ENCODE measurements around the gene MAML3.

MAML3 gene

DNA sequence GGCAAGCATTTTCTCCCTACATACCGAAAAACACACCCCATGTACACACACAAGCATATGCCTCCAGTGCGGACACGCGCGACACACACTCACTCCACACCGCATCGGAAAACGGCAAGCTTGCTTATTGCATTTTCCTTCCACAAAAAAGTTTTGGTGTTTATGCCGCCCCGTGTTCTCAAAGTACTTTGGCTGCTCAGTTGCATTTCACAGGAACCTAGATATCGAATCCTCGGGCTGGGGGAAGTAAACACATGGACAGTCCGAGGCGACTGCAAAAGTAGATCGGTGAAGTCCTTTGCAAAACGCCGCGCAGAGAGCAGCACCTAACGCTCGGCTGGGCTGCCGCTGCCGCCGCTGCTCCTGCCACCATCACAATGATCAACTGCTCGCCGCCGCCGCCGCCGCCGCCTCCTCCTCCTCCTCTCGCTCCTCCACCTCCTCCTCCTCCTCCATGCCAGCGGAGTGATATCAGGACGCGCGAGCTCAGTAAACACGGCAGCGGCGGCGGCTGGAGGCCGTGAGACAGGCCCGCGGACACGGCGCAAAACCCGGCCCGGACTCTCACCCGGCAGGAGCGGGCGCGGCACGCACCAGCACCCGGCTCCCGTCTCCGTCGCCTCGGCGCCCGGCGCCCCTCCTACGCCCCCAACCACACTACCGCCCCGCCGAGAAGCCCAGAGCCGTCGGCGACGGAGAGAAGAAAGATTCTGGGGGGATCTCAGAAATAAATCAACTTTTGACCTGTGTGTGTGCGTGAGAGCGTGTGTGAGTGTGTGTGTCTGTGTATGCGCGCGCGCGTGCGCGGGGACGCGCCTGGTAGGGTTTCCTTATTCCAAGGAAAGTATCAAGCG, at the start of gene MAML3:
MAML3 (minus strand) TSS at position 467 of the 854 bp plus-strand sequence. CDS start 857 bp downstream, outside the sequence.
- no peak for FAIRE-seq

DNA sequence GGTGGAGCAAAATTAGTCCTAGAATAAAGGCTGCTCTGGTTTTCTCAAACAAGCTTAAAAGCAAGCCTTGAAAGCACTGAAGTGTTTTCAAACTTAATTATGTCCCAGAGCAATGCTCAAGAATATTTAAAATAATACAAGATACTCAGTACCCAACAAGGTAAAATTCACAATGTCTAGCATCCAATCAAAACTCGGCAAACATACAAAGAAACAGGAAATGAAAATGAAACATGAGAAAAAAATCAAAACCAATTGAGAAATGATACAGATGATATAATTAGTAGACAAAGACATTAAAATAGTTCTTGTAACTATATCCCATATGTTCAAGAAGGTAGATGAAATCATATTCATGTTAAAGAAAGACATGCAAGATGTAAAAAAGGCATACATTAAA, 45.0 kb upstream of the MAML3 start:
- no peak for FAIRE-seq

DNA sequence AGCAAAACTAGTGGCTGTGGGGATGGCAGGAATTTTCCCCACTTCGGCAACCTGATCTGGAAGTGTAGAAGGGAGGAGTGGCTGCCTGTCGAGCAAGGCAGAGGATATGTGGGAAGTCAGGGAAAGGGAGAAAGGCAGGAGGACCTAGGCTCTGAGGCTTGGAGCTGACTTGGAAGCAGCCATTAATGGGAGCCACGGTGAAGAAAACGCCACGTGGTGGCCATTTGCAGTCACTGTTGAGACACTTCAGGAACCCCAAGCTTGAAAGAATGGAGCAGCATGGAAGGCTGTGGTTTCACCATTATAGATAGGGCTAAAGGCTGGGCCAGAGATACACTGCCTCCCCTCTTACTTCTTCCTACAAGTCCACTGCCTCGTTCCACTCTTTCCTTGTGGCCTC, 41.8 kb upstream of the MAML3 start:
- no peak for FAIRE-seq

DNA sequence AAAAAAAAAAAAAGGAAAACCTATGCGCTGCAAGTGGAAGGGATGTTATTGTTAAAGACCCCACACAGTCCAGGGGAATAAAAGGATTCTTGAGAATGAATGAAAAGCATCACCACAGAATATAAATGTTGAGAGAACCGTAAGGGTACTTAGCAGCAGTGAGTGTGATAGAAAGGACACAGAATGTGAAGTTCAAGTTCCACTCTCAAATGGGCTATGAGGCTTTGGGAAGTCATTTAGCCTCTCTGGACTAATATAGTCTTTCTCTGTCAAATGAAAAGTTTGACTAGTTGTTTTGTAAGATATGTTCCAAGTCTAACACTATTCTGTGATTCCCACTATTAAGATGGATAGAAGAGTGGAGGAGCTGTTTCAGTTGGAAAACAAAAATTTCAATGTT, 35.8 kb upstream of the MAML3 start:
- FAIRE-seq = no peak

DNA sequence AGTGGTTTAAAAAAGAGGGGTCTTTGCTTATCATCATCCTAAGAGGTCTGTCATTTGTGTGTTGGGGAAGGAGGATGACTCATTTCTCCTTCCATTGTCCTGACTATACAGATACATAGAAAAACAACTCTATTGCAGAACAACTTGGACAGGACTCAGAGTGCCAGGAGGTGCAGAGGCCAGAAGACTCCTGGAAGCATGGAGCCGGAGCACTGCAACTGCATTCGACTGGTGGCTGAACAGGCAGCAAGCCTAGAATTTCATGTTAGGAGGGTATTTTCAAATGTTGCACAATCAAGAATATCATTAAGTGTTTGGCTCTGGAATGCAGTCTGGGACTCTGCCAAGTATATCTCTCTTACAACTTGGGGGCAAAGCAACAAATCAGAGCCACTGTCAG, 35.0 kb upstream of the MAML3 start:
- no peak for FAIRE-seq

DNA sequence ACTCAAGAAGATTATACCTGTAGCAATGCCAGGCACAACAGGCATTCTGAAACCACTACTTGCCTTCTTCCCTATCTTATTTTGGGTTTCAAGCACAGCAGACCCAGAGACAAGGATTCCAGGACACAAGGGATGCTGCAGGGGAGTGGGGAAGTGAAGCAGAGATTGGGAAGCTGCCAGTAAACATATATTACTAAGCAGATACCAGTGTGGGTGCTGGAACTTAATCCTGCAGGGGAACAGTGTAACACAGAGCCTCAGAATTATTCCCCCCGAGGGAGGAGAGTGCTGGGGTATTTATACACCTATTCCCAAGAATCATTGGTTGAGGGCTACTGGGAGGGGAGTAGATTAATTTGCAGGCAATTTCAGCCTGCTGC, 33.3 kb upstream of the MAML3 start:
- no peak for FAIRE-seq

DNA sequence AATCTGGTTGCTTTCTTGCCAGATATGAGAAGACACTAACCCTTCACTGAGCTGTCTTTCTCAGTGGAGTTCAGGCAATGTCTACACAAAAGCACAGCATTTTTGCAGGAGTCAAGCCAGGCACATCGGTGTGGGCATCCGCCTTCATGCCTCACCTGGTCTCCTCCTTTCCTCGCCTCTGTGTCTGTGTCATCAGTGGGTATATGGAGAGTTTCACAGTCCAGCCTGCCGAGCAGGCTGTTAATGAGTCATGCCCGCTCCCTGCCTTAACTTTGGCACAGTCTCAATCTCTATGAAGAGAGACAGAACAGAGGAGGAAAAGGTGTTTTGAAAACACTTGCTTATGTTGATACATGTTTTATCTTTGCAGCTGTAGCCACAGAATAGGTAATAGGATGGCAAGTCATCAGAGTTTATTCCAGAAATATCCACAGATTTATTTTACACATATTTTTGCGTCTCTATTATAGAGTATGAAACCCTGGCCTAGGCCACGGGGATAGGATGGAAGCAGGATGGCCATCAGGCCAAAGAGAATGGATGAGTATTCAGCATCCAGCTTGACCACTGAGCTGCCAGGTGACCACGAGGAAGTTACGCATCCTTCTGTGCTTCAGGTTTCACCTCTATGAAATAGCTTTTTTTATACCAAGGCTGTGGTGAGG, 32.8 kb upstream of the MAML3 start:
- no peak for FAIRE-seq

DNA sequence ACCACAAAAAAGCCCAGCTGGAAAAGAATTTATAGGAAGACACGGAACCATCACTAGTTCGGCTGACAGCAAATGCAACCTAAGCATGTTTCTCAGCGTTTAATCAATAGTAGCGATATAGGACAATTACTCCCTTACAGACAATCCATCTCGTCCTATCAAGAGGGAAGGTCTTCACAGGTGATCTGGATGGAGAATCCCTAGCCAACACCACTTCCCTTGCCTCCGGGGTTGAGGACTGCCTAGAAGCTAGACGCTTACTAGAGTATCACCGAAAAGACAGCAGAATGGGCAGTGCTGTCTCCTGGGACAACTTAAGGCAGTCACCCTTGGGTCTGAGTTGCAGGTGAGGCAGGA, 32.1 kb upstream of the MAML3 start:
- no peak for FAIRE-seq

DNA sequence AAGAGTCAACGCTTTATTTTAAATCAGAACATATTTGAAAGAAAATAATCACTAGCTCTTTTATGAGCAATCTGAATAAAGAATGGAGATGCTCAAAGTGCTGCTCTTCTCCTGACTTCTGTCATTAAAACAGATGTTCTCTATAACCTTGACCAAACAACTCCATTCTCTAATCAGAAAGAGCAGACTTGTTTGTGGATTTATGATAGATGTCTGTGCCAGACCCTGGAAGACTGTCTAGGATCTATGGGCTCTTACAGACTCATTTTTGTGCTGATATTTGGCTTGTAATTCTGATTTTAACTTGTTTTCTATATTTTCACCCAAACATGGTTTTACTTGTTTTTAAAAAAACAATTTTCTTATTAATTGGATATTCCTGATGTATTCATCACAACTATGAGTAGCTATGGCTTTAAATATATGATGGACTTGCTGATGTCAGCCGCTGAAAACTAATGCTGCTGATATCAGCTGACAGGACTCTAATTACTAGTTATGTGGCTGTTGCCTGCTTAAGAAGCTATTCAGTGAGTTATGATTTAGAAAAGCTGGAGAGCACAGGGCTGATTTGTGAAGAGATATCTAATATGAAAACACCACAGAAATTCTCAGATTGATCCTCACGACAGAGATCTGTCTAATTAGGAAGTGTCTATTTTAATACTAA, 31.6 kb upstream of the MAML3 start:
- FAIRE-seq = no peak

DNA sequence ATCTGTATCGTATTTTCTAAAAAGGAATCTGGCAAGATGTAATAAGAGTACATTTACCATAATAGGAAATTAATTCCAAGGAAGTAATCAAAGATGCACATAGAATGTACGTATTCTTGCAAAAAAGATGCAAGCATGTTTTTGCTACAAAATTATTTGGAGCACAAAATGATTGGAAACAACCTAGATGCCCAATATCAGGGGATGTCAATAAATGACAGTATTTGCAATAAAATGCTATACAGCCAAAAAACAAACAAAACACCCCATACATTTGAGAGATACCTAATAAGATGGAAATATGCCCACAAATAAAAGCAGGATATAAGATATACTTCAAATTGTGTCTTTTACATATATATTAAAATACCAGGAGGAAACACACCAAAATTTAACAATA, 29.3 kb upstream of the MAML3 start:
- FAIRE-seq = no peak

DNA sequence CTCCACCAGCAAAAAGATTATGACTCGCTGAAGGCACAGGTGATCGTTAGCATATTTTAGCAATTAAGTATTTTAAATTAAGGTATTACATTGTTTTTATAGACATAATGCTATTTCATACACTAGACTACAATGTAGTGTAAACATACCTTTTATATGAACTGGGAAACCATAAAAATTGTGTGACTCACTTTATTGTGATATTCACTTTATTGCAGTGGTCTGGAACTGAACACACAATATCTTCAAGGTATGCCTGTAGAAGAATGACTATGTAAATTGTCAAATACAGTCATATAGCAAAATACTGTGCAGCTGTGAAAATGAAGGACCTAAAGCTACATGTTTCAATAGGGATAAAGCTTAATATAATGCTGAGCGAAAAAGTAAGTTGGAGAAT, 26.6 kb upstream of the MAML3 start:
- FAIRE-seq = no peak

DNA sequence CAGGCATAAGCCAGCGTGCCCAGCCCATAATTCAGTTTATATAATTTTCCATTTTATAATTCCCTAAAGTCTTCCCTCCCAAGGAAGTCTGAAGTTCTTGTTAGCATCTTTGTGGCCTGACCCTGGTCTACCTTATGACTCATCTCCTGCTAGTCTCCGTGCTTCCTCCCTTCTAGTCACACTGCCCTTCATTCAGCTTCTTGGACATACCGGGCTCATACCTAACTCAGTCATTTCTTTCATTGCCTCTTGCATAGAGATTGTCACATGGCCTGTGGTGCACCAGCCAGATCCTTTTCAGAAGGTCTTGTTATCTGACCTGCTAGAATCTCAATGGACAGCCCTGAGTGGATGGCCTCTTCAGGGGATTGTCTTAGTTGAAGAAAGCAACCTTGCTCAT, 22.8 kb upstream of the MAML3 start:
- FAIRE-seq = no peak

DNA sequence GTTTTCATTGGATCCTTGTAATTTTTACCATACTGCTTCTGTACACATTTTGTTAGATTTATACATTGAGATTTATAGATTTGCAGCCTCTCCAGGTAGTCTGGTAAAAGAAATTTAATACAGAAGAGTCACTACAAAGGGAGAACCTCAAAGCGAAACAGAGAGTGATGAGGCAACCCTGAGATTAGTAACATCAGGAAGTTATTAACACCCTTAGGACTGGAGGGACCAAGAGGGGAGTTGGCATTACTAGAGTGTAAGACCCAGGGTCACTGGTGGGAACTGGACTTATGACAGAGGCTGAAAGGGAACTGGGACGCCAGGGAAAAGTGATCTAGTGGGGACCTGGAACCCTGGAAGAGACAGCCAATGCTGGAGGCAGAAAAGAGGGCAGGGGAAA, 20.6 kb upstream of the MAML3 start:
- FAIRE-seq = no peak

DNA sequence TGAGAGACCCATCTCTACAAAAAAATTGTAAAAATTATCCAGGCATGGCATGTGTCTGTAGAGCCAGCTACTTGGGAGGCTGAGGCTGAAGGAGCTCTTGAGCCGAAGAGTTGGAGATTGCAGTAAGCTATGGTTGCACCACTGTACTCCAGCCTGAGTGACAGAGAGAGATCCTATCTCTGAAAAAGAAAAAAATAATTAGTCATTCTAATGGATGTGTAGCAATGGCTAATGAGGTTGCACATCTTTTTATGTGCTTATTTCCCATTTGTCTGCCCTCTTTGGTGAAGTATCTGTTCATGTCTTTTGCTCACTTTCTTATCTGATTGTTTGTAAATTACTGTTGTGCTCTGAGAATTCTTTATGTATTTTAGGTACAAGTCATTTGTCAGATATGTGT, 19.0 kb upstream of the MAML3 start:
- FAIRE-seq = no peak

DNA sequence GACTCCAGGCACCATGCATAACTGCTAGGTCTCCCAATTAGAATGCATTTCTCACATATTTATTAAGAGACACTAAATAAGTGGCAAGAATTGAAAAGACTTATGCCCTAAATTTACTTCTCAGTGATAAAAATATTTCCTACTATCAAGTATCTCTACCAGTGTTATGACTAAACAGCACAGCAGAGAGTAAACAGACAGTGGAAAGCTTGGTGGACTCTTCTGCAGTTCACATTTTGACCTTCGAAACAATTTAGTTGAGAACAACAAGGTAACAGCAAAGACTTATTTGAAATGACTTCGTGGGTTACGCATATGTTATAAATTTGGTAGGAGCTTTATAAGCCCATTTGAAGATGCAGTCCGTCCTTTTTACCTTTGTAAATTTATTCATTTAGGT, 16.3 kb upstream of the MAML3 start:
- FAIRE-seq = no peak

DNA sequence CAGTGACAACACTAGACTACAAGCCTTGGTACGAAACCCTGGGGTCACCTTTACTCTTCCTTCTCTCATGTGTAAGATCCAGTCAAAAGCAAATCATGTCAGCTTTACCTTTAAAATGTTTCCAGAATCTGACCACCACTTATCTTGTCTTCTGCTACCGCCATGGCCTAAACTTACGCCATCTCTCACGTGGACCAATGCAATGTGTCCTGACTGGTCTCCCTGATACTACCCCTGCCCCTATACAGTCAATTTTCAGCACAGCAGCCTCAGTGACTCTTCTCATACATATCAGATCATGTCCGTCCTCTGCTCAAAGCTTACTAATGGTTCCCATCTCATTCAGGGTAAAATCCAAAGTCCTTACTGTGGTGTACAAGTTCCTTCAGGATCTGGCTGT, 15.0 kb upstream of the MAML3 start:
- FAIRE-seq = no peak

DNA sequence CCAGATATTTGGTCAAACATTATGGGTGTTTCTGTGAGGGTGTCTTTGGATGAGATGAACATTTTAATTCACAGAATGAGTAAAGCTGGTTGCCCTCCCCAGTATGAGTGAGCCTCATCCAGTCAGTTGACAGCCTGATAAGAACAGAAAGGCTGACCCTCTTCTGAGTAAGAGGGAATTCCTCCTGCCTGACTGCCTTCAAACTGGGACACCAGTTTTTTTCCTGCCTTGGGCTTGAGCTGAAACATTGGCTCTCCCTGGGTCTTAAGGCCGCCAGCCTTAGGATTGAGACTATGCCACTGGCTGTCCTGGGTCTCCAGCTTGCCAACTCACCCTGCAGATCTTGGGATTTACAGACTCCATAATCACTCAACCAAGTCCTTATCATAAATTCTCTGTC, 14.5 kb upstream of the MAML3 start:
- FAIRE-seq = no peak

DNA sequence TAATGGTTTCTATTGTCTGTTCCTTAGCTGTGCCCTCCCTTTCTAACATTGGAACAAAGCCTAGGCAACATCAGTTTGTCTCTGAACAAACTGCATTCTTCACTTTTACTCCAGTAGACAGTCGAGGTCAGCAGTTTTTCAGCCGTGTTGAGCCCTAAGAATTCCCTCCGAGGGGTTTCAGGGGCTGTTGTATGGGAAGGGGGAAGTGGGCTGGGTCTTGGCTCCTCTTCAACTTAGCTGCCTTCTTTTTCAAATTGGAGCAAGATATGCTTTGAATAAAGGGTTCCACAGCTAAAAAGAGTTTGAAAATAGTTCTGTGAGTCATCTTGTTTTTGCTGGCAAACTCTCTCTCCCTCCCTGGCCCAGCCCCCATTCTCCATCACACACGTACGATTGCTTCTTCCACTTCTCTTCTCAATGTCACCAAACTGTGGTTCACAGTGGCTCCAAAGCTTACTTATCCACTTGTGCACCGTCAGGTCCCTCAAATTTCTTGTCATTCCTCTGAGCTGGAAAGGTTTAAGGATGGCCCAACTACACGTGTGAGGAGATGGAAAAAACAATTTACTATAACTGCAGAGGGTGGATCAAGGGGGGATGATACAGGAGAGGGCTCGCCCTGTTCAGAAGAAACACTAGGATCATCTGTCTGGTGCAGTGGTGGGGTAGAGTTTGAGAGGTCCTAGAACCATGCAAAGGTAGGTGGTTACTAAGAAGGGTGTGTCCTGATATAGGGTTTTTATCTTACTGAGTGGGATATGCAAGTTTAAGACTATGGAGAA, 9.2 kb upstream of the MAML3 start:
- no peak for FAIRE-seq

DNA sequence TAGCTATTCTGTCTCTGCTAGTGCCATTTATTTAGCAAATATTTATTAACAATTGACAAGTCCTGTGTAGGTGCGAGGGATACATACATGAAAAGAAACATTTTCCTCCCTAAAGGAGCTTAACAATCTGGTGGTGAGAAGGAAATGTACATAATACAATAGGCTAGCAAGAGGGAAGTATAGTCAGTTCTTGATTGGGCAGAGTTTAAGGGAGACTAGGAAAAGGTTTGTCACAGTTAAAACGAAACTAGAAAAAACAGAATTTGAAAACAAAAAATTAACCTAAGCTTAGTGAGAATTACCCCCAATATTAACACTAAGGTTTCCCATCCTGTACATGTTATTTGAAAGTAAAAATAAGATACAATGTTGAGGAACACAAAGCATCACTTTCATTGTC, 8.6 kb upstream of the MAML3 start:
- FAIRE-seq = no peak

DNA sequence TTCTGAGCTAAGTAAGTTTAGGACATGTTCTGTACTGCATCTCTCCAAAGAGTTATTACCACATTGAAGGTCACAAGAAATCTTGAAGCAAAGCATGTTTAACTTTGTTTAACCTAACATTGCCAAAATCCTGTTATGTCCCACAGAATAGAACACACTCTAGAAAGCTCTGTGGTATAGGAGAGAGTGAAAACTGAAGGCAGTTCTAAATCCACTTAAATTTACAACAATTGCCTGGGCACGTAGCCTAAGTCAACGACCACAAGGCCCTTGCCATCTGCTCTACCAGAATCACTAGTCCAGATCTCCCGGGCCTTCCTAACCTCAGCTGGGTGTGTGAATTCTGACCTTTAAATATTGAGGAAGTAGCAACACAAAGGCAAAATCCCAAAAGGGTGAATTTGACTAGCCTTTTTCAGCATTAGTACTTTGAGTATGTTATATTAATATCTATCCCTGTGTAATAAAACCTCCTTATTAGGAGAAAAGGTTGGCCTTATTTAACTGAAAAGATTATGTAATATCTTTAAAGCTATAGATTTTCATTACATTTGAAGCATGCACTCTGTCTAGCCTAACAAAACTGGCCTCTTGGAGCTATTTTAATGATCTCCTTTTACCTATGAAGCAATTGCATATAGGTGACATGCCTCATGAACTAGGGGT, 4.5 kb upstream of the MAML3 start:
- no peak for FAIRE-seq

DNA sequence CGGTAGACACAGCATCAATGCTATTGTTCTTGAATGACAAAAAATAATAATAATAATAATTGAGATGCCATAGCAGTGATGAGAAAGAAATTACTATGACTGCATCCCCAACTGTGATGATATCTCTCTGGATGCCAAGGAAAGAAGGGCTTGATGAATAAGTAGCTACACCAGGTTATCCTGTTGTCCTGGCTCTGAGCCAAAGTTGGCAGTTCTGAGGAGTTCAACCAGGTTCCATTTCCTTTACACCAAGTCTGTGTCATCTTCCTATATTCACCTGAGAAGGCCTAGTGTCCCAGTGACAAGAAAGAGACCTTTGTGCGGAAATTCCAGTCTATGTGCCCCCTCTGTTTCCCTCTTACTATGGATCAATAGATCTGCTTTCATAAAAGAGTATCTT, 3.4 kb upstream of the MAML3 start:
- FAIRE-seq = no peak

DNA sequence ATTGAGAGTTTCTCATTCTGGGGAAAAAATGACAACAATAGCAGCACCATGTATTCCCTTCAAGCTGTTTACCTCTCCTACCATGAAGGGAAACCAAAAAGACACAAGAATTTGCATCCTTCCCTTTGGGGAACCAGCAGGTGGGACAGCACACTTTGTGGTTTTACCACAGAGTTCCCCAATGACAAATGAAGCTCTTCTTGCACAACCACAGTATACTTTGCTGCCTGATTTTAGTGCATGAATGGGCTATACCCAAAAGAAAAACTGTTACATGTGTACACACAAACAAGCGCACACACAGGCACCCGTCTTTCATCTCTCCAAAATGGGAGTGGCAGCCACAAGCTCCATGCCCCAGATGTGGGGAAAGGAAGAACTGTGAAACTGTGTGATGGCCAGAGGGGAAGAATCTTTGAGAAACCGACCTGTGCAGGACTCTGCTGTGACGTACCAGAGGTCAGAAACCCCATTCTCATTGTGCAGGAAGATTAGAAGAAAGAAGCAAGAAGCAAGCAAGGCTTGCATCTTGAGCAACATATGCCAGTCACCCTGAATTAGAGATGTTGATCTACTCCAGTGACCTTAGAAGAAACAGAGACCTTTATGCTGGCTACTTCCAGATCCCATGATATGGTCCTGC, 2.7 kb upstream of the MAML3 start:
- FAIRE-seq = no peak

DNA sequence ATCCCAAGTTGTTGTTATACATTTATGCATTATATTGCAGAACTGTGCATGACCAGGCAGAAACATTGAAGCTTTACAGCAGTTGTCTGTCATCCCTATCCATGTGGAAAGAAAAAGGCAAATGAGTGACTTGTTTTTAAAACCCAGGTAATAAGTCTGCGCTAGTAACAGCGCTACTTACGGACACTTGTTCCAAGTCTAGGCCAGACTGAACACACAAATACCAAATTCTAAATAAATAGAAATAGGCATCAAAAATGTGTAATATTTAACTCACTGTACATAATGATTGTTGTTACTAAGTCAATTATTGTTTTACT, 548 bp upstream of the MAML3 start:
- FAIRE-seq = no peak

All from TTC549 (cell line).